ENCODE measurements around the gene ACP7.

- TF ChIP-seq, protein P1, sequence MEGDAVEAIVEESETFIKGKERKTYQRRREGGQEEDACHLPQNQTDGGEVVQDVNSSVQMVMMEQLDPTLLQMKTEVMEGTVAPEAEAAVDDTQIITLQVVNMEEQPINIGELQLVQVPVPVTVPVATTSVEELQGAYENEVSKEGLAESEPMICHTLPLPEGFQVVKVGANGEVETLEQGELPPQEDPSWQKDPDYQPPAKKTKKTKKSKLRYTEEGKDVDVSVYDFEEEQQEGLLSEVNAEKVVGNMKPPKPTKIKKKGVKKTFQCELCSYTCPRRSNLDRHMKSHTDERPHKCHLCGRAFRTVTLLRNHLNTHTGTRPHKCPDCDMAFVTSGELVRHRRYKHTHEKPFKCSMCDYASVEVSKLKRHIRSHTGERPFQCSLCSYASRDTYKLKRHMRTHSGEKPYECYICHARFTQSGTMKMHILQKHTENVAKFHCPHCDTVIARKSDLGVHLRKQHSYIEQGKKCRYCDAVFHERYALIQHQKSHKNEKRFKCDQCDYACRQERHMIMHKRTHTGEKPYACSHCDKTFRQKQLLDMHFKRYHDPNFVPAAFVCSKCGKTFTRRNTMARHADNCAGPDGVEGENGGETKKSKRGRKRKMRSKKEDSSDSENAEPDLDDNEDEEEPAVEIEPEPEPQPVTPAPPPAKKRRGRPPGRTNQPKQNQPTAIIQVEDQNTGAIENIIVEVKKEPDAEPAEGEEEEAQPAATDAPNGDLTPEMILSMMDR (IDR thresholded peaks at IDR 0.05) = no peak
- no peak for TF ChIP-seq POLR2A (IDR thresholded peaks at IDR 0.05)
Observed at GRCh38 chr19:39090881-39091280, 6.7 kb downstream of the ACP7 start.
